Measurements from ENCODE around the gene ZNF750. TPM values are rescaled to one million over a fixed set of nuclear protein-coding genes. Genes with fewer than 3 reads are reported as not detected.

ZNF750 gene
- total RNA-seq, 1 donor from 2014 or later, result 0.34 TPM

GRCh38 chr17:82803185-82803584, 36.6 kb downstream of the ZNF750 start:
- H3K4me3 Mint-ChIP-seq (ENCODE audit: unreplicated experiment), result no peak overlapping the region
- H3K4me2 ChIP-seq (ENCODE audit: low read length), result no peak overlapping the region
- no peaks in the 10 kb centered on the region for H3K4me1 ChIP-seq (ENCODE audit: insufficient read depth, low read length)
- no peaks in the 10 kb centered on the region for H3K27me3 Mint-ChIP-seq (ENCODE audit: low read depth, unreplicated experiment)
- TF ChIP-seq CTCF (IDR thresholded peaks at IDR 0.05; ENCODE audit: insufficient read depth, low read depth, low read length), result no peak
- no peak for TF ChIP-seq EZH2 (IDR thresholded peaks at IDR 0.05; ENCODE audit: insufficient read depth, low read length)
- H3K4me3 ChIP-seq (ENCODE audit: insufficient read depth, low read depth, low read length), result no peak overlapping the region
- H3K36me3 ChIP-seq (ENCODE audit: insufficient read depth, low read length), result no peaks in the 10 kb centered on the region
- peaks cover 4% of the 10 kb centered on the region for H3K9me3 Mint-ChIP-seq (ENCODE audit: unreplicated experiment)
- no peak overlapping the region for H3K9ac ChIP-seq (ENCODE audit: low read length)
- H3K9me3 ChIP-seq (ENCODE audit: insufficient read depth, low read depth, low read length), result no peaks in the 10 kb centered on the region
- H3K27ac ChIP-seq (ENCODE audit: low read depth, low read length), result no peak overlapping the region
- peaks cover 3% of the 10 kb centered on the region for H3K79me2 ChIP-seq (ENCODE audit: insufficient read depth, low read length)
- H3K27me3 ChIP-seq (ENCODE audit: insufficient read depth, low read length), result no peaks in the 10 kb centered on the region
- H4K20me1 ChIP-seq (ENCODE audit: insufficient read depth, low read length), result peaks cover 20% of the 10 kb centered on the region
- H3K36me3 Mint-ChIP-seq (ENCODE audit: low read depth, unreplicated experiment), result peaks cover 11% of the 10 kb centered on the region
- DNase-seq (ENCODE audit: low read depth), result no peak
- no peak for FAIRE-seq
- H3K27ac Mint-ChIP-seq (ENCODE audit: unreplicated experiment), result no peak overlapping the region
- H3K4me1 Mint-ChIP-seq (ENCODE audit: low read depth, unreplicated experiment), result peaks cover 5% of the 10 kb centered on the region
- no peak overlapping the region for H2AFZ ChIP-seq (ENCODE audit: low read depth, low read length)

- peak; percentile 60 for DNase-seq (ENCODE audit: low read depth)
- no peaks in the 10 kb centered on the region for H3K9me3 ChIP-seq (ENCODE audit: insufficient read depth, low read depth, low read length)
- no peak for TF ChIP-seq CTCF (IDR thresholded peaks at IDR 0.05; ENCODE audit: insufficient read depth, low read depth, low read length)
- no peak for TF ChIP-seq EZH2 (IDR thresholded peaks at IDR 0.05; ENCODE audit: insufficient read depth, low read length)
- H3K36me3 Mint-ChIP-seq (ENCODE audit: low read depth, unreplicated experiment), result peaks cover 11% of the 10 kb centered on the region
- no peak overlapping the region for H3K4me2 ChIP-seq (ENCODE audit: low read length)
- no peak for FAIRE-seq
- peaks cover 5% of the 10 kb centered on the region for H3K4me1 Mint-ChIP-seq (ENCODE audit: low read depth, unreplicated experiment)
- no peak overlapping the region for H3K4me3 Mint-ChIP-seq (ENCODE audit: unreplicated experiment)
- H3K27me3 Mint-ChIP-seq (ENCODE audit: low read depth, unreplicated experiment), result no peaks in the 10 kb centered on the region
- no peak overlapping the region for H2AFZ ChIP-seq (ENCODE audit: low read depth, low read length)
- H3K79me2 ChIP-seq (ENCODE audit: insufficient read depth, low read length), result peaks cover 3% of the 10 kb centered on the region
- H3K4me3 ChIP-seq (ENCODE audit: insufficient read depth, low read depth, low read length), result no peak overlapping the region
- H3K9ac ChIP-seq (ENCODE audit: low read length), result no peak overlapping the region
- H3K9me3 Mint-ChIP-seq (ENCODE audit: unreplicated experiment), result peaks cover 4% of the 10 kb centered on the region
- H4K20me1 ChIP-seq (ENCODE audit: insufficient read depth, low read length), result peaks cover 20% of the 10 kb centered on the region
- no peak overlapping the region for H3K27ac ChIP-seq (ENCODE audit: low read depth, low read length)
- H3K27ac Mint-ChIP-seq (ENCODE audit: unreplicated experiment), result peak overlapping the region; percentile 64
- no peaks in the 10 kb centered on the region for H3K4me1 ChIP-seq (ENCODE audit: insufficient read depth, low read length)
- H3K27me3 ChIP-seq (ENCODE audit: insufficient read depth, low read length), result no peaks in the 10 kb centered on the region
- no peaks in the 10 kb centered on the region for H3K36me3 ChIP-seq (ENCODE audit: insufficient read depth, low read length)
Measured at GRCh38 chr17:82802075-82802780, 37.6 kb downstream of the ZNF750 start.

GRCh38 chr17:82801377-82801970, 38.3 kb downstream of the ZNF750 start:
- no peak overlapping the region for H3K4me3 ChIP-seq (ENCODE audit: insufficient read depth, low read depth, low read length)
- peaks cover 20% of the 10 kb centered on the region for H4K20me1 ChIP-seq (ENCODE audit: insufficient read depth, low read length)
- peaks cover 4% of the 10 kb centered on the region for H3K79me2 ChIP-seq (ENCODE audit: insufficient read depth, low read length)
- no peaks in the 10 kb centered on the region for H3K9me3 ChIP-seq (ENCODE audit: insufficient read depth, low read depth, low read length)
- no peaks in the 10 kb centered on the region for H3K4me1 ChIP-seq (ENCODE audit: insufficient read depth, low read length)
- Mint-ChIP-seq H3K4me3 (ENCODE audit: unreplicated experiment) (no peak overlapping the region), H3K27ac (ENCODE audit: unreplicated experiment) (no peak overlapping the region), H3K9me3 (ENCODE audit: unreplicated experiment) (peaks cover 4% of the 10 kb centered on the region), H3K27me3 (ENCODE audit: low read depth, unreplicated experiment) (no peaks in the 10 kb centered on the region), H3K36me3 (ENCODE audit: low read depth, unreplicated experiment) (peaks cover 11% of the 10 kb centered on the region), H3K4me1 (ENCODE audit: low read depth, unreplicated experiment) (peaks cover 5% of the 10 kb centered on the region)
- no peak overlapping the region for H3K4me2 ChIP-seq (ENCODE audit: low read length)
- no peak overlapping the region for H3K9ac ChIP-seq (ENCODE audit: low read length)
- no peaks in the 10 kb centered on the region for H3K27me3 ChIP-seq (ENCODE audit: insufficient read depth, low read length)
- no peak overlapping the region for H2AFZ ChIP-seq (ENCODE audit: low read depth, low read length)
- no peak for TF ChIP-seq EZH2 (IDR thresholded peaks at IDR 0.05; ENCODE audit: insufficient read depth, low read length)
- no peak for TF ChIP-seq CTCF (IDR thresholded peaks at IDR 0.05; ENCODE audit: insufficient read depth, low read depth, low read length)
- no peaks in the 10 kb centered on the region for H3K36me3 ChIP-seq (ENCODE audit: insufficient read depth, low read length)
- no peak overlapping the region for H3K27ac ChIP-seq (ENCODE audit: low read depth, low read length)
- DNase-seq (ENCODE audit: low read depth) (no peak), FAIRE-seq (no peak)
